Frontal cortex (tissue), 4 donors: ENCODE results near the gene ACSS2. TPM values are rescaled to one million over a fixed set of nuclear protein-coding genes. Genes with fewer than 3 reads are reported as not detected.

ENCODE experiments used
- DNase-seq, 2 donors: peaks; one replicate each; pipeline ENCODE4 v3.0.0; 2012; ENCODE audit warnings: low spot score in 2 of 2
- FAIRE-seq: peaks from 2 replicates; lab custom pipeline; 2012; peaks lifted over from hg19 to GRCh38; lab: Jason Lieb, UNC
- total RNA-seq: library from RNA; depleted of rRNA; stranded (reverse); fragments of >200 nt; gene quantifications from one replicate; pipeline ENCODE4 v1.2.3, GENCODE V29; 2014
- donor health status: control.
- donor health status: control.
- donor health status: control.

ACSS2 gene
- total RNA-seq, 1 donor from 2014 or later = 18.3 TPM

DNA sequence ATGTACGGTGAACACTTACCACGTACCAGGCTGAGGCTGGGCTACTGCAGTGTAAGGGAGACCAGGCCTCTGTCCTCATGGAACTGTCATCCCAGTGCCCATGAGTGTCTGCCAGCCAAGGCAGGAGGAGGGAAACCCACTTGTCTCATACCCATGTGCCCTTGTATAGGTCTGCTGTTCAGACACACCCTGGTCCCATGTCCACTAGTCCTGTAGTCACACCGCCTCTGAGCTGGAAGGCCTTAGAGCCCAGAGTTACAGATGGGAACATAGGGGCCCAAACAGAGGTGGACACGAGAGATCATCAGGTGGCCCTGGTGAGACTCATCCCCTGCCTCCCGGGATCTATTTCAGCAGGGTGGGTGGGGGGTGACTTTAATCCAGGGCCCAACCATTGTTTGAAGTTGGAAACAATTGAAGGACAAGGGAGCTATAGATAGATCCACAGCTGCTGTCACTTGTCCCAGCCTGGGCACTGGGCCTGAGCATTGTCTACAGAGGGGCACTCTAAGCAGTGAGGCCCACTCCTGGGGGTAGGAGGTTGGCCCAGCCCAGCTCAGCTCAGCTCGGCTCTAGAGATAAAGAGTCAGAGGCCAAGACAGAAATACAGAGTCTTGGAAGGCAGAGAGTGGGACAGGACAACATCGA, 93.9 kb downstream of the ACSS2 start:
- FAIRE-seq (no peak), DNase-seq (no peak)

- no peak for DNase-seq
- FAIRE-seq = no peak
These were observed 94.6 kb downstream of the ACSS2 start for GRCh38 chr20:34970846-34971560.

- no peak for FAIRE-seq
These were observed 95.3 kb downstream of the ACSS2 start for GRCh38 chr20:34971561-34972235.

DNA sequence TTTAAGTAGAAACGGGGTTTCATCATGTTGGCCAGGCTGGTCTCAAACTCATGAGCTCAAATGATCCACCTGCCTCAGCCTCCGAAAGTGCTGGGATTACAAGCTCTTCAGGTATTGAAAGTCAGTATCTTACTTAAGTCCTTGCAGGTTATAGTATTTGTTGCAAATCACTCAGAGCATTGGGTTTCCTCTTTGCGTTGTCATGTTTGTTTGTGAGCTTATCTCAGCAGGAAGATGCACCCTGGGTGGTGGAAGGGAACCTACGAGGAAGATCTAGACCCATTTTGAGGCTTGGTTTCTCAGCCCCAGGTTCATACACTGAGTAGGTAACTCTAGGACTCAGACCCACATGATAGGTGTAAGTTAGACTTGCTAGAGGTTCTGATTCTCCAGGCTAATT, 97.8 kb downstream of the ACSS2 start:
- no peak for FAIRE-seq
- DNase-seq = no peak

More at GRCh38 chr20:34971561-34972235, 95.3 kb downstream of the ACSS2 start:
- DNase-seq = no peak

DNA sequence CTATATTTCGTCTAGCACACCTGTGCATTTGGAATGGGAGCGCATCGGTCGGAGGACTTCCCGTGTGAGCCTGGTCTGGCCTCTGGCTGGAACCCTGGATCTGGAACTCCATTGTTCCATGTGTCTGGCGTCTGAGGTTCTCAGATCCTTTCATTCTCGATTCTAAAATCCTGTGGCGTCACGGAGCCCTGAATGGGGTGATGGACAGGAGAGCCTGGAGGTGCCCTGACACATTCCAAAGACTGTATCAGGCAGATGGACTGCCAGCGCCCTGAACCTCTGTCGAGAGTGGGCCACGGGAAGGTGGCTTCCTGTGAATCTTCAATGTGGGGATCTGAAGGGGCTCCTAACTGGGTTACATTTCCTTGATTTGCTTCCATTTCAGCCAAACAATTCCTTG, 99.9 kb downstream of the ACSS2 start:
- FAIRE-seq (no peak), DNase-seq (no peak)

Other genes starting within 250 kb of the ACSS2 start
- 13.9 TPM for gene PIGU, start 199.5 kb upstream of the ACSS2 start, total RNA-seq
- 3.7 TPM for gene TP53INP2, start 172.3 kb upstream of the ACSS2 start, total RNA-seq
- 92.5 TPM for gene NCOA6, start 51.0 kb upstream of the ACSS2 start, total RNA-seq
- gene GGT7, start 3.8 kb upstream of the ACSS2 start, total RNA-seq = 13.5 TPM
- 29.3 TPM for gene GSS, start 79.2 kb downstream of the ACSS2 start, total RNA-seq
- gene MYH7B, start 79.3 kb downstream of the ACSS2 start, total RNA-seq = not detected
- gene TRPC4AP, start 216.2 kb downstream of the ACSS2 start, total RNA-seq = 52.2 TPM